ENCODE measurements around the gene C2CD2L.
A peak's percentile ranks its signal among the peaks of the same experiment; 100 is the strongest.
"Not testable (repeated sequence)": the region's sequence is repeated elsewhere in the genome, so short reads cannot be mapped to it uniquely, and the experiment has no call there.

C2CD2L gene

DNA sequence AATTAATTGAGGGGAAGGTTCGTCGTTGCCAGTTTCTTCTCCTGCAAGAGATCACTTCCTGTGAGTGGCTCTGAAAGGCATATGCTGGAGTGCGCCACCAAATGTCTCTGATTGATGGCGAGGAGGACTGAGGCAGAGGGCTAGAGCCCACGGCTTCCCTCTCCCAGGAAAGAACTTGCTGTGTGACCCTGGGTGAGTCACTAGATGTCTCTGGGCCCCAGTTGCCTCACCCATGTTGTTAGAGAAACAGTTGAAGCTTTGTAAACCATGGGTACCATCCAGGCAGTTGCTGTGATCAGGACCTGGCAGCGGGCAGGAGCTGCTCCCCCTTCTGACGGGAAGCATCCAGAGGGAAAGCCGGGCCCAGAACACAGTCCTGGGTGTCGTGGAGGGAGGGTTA is 44.9 kb downstream of the C2CD2L start:
- DNase-seq (ENCODE audit: low spot score), result no peak

DNA sequence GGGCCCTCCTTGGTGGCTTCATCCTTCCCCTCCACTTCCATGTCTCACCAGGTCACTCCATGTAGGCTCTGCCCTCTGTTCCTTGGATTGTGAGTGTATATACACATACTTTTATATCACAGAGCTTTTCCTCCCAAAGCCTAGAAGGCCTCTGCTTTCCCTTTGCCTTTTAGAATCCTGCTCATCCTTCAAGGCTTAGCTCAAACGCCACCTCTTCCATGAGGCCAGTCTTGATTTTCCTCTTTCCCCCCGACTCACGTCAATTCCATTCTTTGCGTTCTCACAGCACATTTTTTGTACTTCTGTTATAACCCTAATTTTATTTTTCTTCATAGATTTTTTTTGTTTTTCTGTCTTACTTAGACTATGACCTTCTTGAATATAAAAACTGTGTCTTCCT is 45.5 kb downstream of the C2CD2L start:
- no peak for DNase-seq (ENCODE audit: low spot score)

DNA sequence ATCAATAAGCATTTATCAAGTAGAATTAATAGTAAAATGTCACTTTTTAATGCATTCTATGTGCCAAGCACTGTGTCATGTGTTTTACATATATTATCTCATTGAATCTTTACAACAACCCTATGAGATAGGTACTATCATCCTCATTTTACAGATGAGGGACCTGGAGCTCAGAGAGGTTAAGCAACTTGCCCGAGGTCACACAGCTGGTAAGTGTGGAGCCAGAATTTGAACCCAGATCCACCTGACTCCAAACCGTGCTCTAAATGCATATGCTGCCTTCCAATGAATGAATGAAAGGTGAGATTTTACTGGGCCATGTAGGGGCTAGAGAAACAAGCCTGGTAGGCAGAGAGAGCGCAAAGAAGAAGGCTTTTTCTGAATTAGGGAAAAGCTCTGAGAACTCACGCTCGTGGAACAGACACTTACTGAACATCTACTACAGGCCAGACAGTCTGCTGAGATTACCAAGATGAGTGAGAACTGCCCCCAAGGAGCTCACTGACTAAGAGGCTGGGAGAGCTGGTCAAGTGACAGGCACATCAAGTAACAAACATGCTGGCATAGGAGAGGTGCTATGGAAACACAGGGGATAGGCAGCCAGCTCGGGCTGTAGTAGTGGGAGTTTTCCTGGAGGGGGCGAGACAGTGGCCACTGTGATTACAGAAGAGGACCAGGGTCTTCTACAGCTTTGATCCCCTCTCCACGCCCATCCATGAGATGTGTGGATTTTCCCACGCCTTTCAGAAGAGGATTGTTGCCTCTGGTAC is 46.1 kb downstream of the C2CD2L start:
- DNase-seq (ENCODE audit: low spot score), result no peak

DNA sequence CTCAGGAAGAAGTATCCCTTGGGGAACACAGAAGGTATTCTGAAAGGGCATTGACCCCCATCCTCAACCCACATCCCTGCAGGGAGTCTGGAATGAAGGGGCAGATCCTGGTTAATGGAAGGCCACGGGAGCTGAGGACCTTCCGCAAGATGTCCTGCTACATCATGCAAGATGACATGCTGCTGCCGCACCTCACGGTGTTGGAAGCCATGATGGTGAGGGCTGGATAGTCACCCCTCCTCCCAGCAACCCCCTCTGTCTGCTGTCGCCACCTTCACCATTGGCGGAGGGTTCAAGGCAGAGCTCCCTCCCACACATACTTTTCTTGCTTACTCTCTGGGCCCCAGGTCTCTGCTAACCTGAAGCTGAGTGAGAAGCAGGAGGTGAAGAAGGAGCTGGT is 47.0 kb downstream of the C2CD2L start:
- DNase-seq (ENCODE audit: low spot score), result no peak

GRCh38 chr11:119155733-119156492 is 48.8 kb downstream of the C2CD2L start:
- DNase-seq (ENCODE audit: low spot score), result peak; percentile 32

- DNase-seq (ENCODE audit: low spot score), result no peak
Observed at GRCh38 chr11:119156496-119156895, 49.4 kb downstream of the C2CD2L start.

- DNase-seq (ENCODE audit: low spot score), result no peak
Observed at GRCh38 chr11:119157063-119157462, 49.9 kb downstream of the C2CD2L start.

DNA sequence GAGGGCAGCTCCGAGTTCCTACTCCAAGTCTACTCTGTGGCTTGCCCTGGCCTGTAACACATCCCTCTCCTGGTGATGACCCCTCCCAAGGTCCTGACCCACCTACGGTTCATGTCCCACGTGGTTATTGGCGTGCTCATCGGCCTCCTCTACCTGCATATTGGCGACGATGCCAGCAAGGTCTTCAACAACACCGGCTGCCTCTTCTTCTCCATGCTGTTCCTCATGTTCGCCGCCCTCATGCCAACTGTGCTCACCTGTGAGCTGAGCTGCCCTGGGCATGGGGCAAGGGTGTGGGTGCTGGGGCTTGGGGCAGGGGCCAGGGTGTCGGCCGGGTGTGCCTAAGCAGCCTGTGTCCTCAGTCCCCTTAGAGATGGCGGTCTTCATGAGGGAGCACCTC is 51.3 kb downstream of the C2CD2L start:
- DNase-seq (ENCODE audit: low spot score), result no peak

DNA sequence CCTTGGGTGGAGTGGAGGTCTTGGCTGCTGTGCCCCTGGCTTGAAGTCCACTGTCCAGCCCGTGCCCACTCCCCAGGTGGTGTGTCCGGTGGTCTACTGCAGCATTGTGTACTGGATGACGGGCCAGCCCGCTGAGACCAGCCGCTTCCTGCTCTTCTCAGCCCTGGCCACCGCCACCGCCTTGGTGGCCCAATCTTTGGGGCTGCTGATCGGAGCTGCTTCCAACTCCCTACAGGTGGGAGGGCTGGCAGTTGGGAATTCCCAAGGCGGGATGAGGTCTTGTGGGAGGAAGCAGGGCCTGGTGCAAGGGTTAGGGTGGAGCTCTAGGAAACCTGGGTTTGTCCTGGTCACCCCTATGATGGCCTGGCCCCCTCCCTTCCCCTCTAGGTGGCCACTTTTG is 53.0 kb downstream of the C2CD2L start:
- no peak for DNase-seq (ENCODE audit: low spot score)

DNA sequence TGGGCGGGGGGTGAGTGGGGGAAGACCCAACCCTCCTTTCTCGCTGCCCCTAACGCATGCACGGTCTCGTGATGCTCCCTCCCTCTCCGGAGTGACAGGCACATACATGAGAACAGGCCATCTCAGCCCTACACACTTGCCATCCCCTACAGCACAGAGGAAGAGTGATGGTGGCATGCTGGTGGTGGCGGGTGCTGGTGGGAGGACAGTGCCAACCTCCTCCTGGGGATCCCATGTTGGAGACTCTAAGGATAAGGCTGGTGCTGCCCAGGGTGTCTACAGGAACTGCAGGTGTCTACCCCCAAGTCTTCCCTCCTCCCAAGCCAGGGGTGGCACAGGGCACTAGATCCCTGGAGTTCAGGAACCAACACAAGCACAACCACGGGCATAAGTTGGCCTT is 54.7 kb downstream of the C2CD2L start:
- no peak for DNase-seq (ENCODE audit: low spot score)

GRCh38 chr11:119166368-119167076 is 59.4 kb downstream of the C2CD2L start:
- peak; percentile 69 for DNase-seq (ENCODE audit: low spot score)

GRCh38 chr11:119167077-119167458 is 59.9 kb downstream of the C2CD2L start:
- DNase-seq (ENCODE audit: low spot score), result not testable (repeated sequence)

- DNase-seq (ENCODE audit: low spot score), result no peak
Observed at GRCh38 chr11:119167933-119168332, 60.8 kb downstream of the C2CD2L start.
